Liver (tissue), 9 donors: ENCODE measurements around the gene PLLP. TPM values are rescaled to one million over a fixed set of nuclear protein-coding genes. Genes with fewer than 3 reads are reported as not detected.

Experiments used
- DNase-seq: peaks from one replicate; pipeline ENCODE4 v3.0.0-alpha.2; 2017; ENCODE audit warnings: low spot score
- H3K27ac ChIP-seq, 2 donors: one replicate each; pipeline ENCODE4 v1.7.0; 2013; ENCODE audit warnings: inconsistent platforms in 2 of 2, low read length in 2 of 2, control low read depth in 1 of 2, low read depth in 1 of 2, mild to moderate bottlenecking in 1 of 2
- H3K27me3 ChIP-seq, 4 donors: one replicate each; pipeline versions ENCODE4 v1.6.1 to v1.7.0; 2013; ENCODE audit warnings: low read length in 3 of 4, inconsistent platforms in 1 of 4, mild to moderate bottlenecking in 1 of 4, moderate library complexity in 1 of 4; ENCODE audit not compliant: control insufficient read depth in 4 of 4, insufficient read depth in 4 of 4
- H3K36me3 ChIP-seq, 4 donors: one replicate each; pipeline versions ENCODE4 v1.6.1 to v1.7.0; 2013; ENCODE audit warnings: low read length in 3 of 4, mild to moderate bottlenecking in 3 of 4, low read depth in 1 of 4, moderate library complexity in 1 of 4; ENCODE audit not compliant: control insufficient read depth in 4 of 4, insufficient read depth in 3 of 4
- H3K4me1 ChIP-seq, 4 donors: one replicate each; pipeline versions ENCODE4 v1.6.1 to v1.7.0; 2013; ENCODE audit warnings: low read length in 3 of 4, mild to moderate bottlenecking in 3 of 4, moderate library complexity in 1 of 4; ENCODE audit not compliant: control insufficient read depth in 4 of 4, insufficient read depth in 4 of 4
- H3K4me3 ChIP-seq, 3 donors: one replicate each; pipeline versions ENCODE4 v1.6.1 to v1.7.0; 2013; ENCODE audit warnings: low read length in 3 of 3, control low read depth in 1 of 3, low read depth in 1 of 3, mild to moderate bottlenecking in 1 of 3
- H3K9ac ChIP-seq, 2 donors: one replicate each; pipeline ENCODE4 v1.7.0; 2013; ENCODE audit warnings: low read length in 2 of 2, mild to moderate bottlenecking in 2 of 2, moderate library complexity in 2 of 2, control low read depth in 1 of 2, low read depth in 1 of 2
- H3K9me3 ChIP-seq, 4 donors: one replicate each; pipeline versions ENCODE4 v1.6.1 to v1.7.0; 2013; ENCODE audit warnings: low read length in 3 of 4; ENCODE audit not compliant: control insufficient read depth in 4 of 4
- ATF3 ChIP-seq: IDR thresholded peaks from 2 replicates; pipeline ENCODE4 v1.6.1; 2016; ENCODE audit warnings: antibody characterized with exemption
- CTCF ChIP-seq: fragments of 150-350 bp; IDR thresholded peaks from 2 replicates; pipeline ENCODE4 v1.5.1; 2017; ENCODE audit warnings: improper control_type of control experiment, low read depth, low read length; ENCODE audit not compliant: missing input control
- HNF4A ChIP-seq, 2 donors: conservative IDR thresholded peaks; 2 replicates each; pipeline ENCODE4 v1.6.1; 2016; ENCODE audit warnings: antibody characterized with exemption in 2 of 2, mild to moderate bottlenecking in 2 of 2
- HNF4G ChIP-seq: IDR thresholded peaks from 2 replicates; pipeline ENCODE4 v1.6.1; 2016; ENCODE audit warnings: antibody characterized with exemption
- MAX ChIP-seq: IDR thresholded peaks from 2 replicates; pipeline ENCODE4 v1.6.1; 2016; ENCODE audit warnings: antibody characterized with exemption
- NR2F2 ChIP-seq: IDR thresholded peaks from 2 replicates; pipeline ENCODE4 v1.6.1; 2016; ENCODE audit warnings: antibody characterized with exemption
- RAD21 ChIP-seq, 2 donors: IDR thresholded peaks; 2 replicates each; pipeline ENCODE4 v1.6.1; 2016; ENCODE audit warnings: antibody characterized with exemption in 2 of 2, mild to moderate bottlenecking in 2 of 2
- REST ChIP-seq: IDR thresholded peaks from 2 replicates; pipeline ENCODE4 v1.6.1; 2016; ENCODE audit warnings: antibody characterized with exemption, mild to moderate bottlenecking
- RXRA ChIP-seq, 2 donors: IDR thresholded peaks; 2 replicates each; pipeline ENCODE4 v1.6.1; 2017 to 2018; ENCODE audit warnings: antibody characterized with exemption in 2 of 2, mild to moderate bottlenecking in 1 of 2
- SP1 ChIP-seq: IDR thresholded peaks from 2 replicates; pipeline ENCODE4 v1.6.1; 2018; ENCODE audit warnings: antibody characterized with exemption, mild to moderate bottlenecking
- TAF1 ChIP-seq: conservative IDR thresholded peaks from 2 replicates; pipeline ENCODE4 v1.6.1; 2016; ENCODE audit warnings: antibody characterized with exemption, mild to moderate bottlenecking
- YY1 ChIP-seq: IDR thresholded peaks from 2 replicates; pipeline ENCODE4 v1.6.1; 2016; ENCODE audit warnings: antibody characterized with exemption, mild to moderate bottlenecking
- ZBTB33 ChIP-seq: IDR thresholded peaks from 2 replicates; pipeline ENCODE4 v1.6.1; 2016; ENCODE audit warnings: antibody characterized with exemption
- WGBS: extraction: QIAGEN DNeasy Blood & Tissue Kit; methylation state at CpG from one replicate; pipeline ENCODE4 v1.1.7; 2013; 5-methylcytosine and 5-hydroxymethylcytosine counted together
- polyA plus RNA-seq, 2 donors: library from polyadenylated mRNA; stranded (reverse) in 1 of 2; unstranded in 1 of 2; fragments of 200-250 nt in 1 of 2; fragments of >200 nt in 1 of 2; fragmentation: Nextera tagmentation in 1 of 2; extraction: Ambion mirVana in 1 of 2; gene quantifications; one replicate each; pipeline versions ENCODE4 v1.2.1 to v1.2.3, GENCODE V29; 2013 to 2015
- total RNA-seq, 2 donors: library from RNA; depleted of rRNA; stranded (reverse); fragments of >200 nt; gene quantifications; one replicate each; pipeline ENCODE4 v1.2.3, GENCODE V29; 2014
- donor health status: healthy.
- donor health status: healthy.
- donor health status: healthy.
- donor health status: healthy.
- donor health status: healthy.

PLLP gene
- total and polyA plus RNA-seq, 4 donors = 1.4 to 5.2 (median 2.7) TPM

- TF ChIP-seq YY1 = peak; percentile 53
- TF ChIP-seq REST = no peak
- peak; percentile 69 for TF ChIP-seq NR2F2
Observed at GRCh38 chr16:57300387-57301125, 16.1 kb upstream of the PLLP start (continued).

- Histone ChIP-seq H3K9ac (peak overlapping the region in 1 of 2 donors; percentile 8), H3K27me3 (no peaks in the 10 kb centered on the region), H3K4me3 (peak overlapping the region; percentile 23 to 39 (median 24)), H3K36me3 (no peaks in the 10 kb centered on the region), H3K27ac (peak overlapping the region; percentile 63 to 72), H3K9me3 (no peaks in the 10 kb centered on the region), H3K4me1 (peaks cover 6 to 42% (median 27%) of the 10 kb centered on the region in 4 donors)
- WGBS = 8% methylated on average over 35 of the region's 35 CpGs
- DNase-seq = peak; percentile 89
- TF ChIP-seq NR2F2 = no peak
- TF ChIP-seq HNF4G = peak; percentile 68
- peak; percentile 99 for TF ChIP-seq ATF3
- TF ChIP-seq CTCF = peak; percentile 37
- peak; percentile 12 to 53 for TF ChIP-seq RAD21 (IDR thresholded peaks at IDR 0.05)
- TF ChIP-seq YY1 = no peak
- TF ChIP-seq HNF4A (conservative IDR thresholded peaks at IDR 0.05) = peak; percentile 56 to 74
- no peak for TF ChIP-seq SP1
- peak; percentile 53 for TF ChIP-seq MAX
- peak; percentile 20 for TF ChIP-seq ZBTB33
- TF ChIP-seq RXRA (IDR thresholded peaks at IDR 0.05) = peak in 1 of 2 donors; percentile 41
- TF ChIP-seq TAF1 = peak; percentile 53
Observed at GRCh38 chr16:57299719-57300386, 15.4 kb upstream of the PLLP start.
